Kidney glomerular epithelial cell (primary cell): ENCODE results near the gene DLG5.
A peak's percentile ranks its signal among the peaks of the same experiment; 100 is the strongest.

Source experiments
- DNase-seq: peaks from one replicate; lab custom pipeline; 2025; lab: John Stamatoyannopoulos, UW

The DLG5 gene, protein sequence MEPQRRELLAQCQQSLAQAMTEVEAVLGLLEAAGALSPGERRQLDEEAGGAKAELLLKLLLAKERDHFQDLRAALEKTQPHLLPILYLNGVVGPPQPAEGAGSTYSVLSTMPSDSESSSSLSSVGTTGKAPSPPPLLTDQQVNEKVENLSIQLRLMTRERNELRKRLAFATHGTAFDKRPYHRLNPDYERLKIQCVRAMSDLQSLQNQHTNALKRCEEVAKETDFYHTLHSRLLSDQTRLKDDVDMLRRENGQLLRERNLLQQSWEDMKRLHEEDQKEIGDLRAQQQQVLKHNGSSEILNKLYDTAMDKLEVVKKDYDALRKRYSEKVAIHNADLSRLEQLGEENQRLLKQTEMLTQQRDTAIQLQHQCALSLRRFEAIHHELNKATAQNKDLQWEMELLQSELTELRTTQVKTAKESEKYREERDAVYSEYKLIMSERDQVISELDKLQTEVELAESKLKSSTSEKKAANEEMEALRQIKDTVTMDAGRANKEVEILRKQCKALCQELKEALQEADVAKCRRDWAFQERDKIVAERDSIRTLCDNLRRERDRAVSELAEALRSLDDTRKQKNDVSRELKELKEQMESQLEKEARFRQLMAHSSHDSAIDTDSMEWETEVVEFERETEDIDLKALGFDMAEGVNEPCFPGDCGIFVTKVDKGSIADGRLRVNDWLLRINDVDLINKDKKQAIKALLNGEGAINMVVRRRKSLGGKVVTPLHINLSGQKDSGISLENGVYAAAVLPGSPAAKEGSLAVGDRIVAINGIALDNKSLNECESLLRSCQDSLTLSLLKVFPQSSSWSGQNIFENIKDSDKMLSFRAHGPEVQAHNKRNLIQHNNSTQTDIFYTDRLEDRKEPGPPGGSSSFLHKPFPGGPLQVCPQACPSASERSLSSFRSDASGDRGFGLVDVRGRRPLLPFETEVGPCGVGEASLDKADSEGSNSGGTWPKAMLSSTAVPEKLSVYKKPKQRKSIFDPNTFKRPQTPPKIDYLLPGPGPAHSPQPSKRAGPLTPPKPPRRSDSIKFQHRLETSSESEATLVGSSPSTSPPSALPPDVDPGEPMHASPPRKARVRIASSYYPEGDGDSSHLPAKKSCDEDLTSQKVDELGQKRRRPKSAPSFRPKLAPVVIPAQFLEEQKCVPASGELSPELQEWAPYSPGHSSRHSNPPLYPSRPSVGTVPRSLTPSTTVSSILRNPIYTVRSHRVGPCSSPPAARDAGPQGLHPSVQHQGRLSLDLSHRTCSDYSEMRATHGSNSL (N-terminal part only)

GRCh38 chr10:77926566-77927401 is at the start of gene DLG5:
TSS of gene DLG5 (minus strand) at chr10:77926755. CDS start at chr10:77926520, 235 bp downstream.
- no peak for DNase-seq

GRCh38 chr10:77975086-77975666 is 48.6 kb upstream of the DLG5 start:
- no peak for DNase-seq

DNA sequence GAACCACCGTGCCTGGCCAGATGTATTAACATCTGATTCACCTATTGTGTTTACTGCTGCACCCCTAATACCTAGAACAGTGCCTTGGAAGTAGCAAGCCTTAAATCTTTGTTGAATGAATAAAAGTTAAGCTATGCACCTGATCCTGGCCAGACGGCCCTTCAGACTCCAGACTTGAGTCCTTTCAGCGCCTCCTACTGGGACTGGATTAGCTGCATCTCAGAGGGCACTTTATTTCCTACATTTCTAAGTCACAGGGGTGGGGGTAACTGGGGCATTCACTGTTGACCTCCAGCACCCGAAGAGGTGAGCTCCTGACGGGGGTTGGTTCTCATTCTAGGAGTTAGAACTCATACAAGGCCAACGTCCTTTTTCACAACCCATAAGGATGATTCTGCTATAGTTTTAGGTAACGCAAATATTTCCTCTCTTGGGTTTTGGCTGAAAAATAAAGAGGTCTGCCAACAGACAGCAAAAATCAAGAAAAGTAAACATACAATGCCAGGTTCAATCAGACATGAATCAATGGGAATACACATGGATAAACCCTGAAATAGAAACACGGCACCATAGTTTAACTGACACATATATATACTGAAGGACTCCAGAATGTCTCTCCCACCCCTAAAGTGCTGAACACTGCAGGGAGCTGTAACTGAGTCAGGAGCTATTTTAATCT is 48.0 kb upstream of the DLG5 start:
- DNase-seq = peak; percentile 2

GRCh38 chr10:77973276-77973675 is 46.7 kb upstream of the DLG5 start:
- DNase-seq = no peak

- DNase-seq = no peak
These were observed 45.6 kb upstream of the DLG5 start for GRCh38 chr10:77972148-77972547.

DNA sequence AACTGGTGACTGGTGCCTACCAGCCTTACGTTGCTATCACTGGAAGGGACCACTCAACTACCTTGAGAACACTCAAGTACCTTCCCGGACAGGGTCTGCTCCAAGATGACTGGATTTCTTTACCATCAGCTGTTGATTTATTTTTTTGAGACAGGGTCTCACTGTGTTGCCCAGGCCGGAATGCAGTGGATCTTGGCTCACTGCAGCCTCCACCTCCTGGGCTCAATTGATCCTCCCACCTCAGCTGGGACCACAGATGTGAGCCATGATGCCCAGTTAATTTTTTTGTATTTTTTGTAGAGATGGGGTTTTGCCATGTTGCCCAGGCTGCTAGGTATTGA is 45.2 kb upstream of the DLG5 start:
- no peak for DNase-seq

- peak; percentile 6 for DNase-seq
These were observed 44.6 kb upstream of the DLG5 start for GRCh38 chr10:77970869-77971803.

GRCh38 chr10:77969114-77969513 is 42.6 kb upstream of the DLG5 start:
- DNase-seq = no peak

GRCh38 chr10:77967611-77968022 is 41.1 kb upstream of the DLG5 start:
- no peak for DNase-seq

DNA sequence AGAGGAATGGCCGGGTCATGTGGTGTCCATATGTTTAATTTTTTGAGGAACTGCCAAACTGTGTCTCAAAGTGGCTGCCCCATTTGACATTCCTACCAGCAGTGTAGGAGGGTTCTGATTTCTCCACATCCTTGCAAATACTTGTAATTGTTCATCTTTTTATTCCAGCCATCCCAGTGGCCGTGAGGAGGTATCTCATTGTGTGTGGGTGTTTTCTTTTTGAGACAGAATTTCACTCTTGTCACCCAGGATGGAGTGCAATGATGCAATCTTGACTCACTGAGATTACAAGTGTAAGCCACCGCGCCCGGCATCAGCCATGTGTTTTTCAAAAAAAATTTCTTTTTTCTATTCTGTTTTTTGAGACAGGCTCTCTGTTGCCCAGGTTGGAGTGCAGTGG is 38.7 kb upstream of the DLG5 start:
- DNase-seq = no peak

- DNase-seq = no peak
These were observed 38.3 kb upstream of the DLG5 start for GRCh38 chr10:77964811-77965210.

- DNase-seq = no peak
These were observed 37.3 kb upstream of the DLG5 start for GRCh38 chr10:77963901-77964300.

DNA sequence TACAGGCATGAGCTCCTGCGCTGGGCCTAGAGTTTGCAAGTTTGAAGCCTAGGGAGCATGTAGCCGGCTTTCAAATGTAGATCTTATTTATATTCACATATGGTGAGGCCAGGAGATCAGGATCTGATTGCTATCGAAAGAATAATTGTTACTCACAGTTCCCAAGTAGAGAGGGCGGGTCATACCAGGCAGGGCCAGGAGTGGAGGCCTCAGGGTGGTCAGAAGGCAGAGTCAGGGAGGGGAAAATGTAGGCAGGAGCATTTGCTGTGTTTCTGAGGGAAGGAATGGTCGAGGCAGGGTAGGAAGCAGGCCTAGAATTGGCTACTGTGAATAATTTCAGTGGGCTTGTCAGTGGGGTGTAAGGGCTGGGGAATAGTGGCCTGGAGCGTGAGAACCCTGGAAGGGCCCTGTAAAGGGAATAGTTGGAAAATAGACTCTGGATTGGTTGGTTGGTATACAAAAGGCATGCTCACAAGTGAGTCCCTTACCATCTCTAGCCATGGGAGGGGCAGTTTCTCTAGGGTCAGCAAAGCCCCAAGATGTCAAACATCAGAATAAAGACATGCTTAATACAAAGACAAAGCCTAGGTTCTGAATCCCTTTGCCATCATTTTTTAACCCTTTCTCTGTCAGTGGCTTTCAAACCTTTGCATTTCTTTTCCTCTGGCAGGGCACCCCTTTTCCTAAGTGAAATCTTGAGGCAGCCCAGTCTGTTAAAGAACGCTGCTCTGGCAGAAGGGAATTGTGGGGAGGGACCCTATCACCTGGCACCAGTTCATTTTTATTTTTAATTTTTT is 36.0 kb upstream of the DLG5 start:
- no peak for DNase-seq

- DNase-seq = no peak
These were observed 35.1 kb upstream of the DLG5 start for GRCh38 chr10:77961668-77962067.

DNA sequence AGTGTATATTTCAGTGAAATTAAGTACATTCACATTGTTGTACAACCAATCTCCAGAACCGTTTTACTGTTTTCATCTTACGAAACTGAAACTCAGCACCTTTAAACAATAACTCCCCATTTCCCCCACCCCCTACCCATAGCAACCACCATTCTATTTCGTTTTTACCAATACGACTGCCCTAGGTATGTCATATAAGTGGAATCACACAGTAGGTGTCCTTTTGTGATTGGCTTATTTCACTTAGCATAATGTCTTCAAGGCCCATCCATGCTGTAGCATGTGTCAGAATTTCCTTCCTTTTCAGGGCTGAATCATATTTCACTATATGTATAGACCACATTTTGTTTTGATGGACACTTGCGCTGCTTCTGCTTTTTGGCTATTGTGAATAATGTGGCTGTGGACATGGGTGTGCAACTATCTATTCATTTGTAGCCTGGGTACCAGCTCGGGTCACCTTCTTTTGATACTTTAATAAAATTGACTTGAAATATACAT is 34.3 kb upstream of the DLG5 start:
- DNase-seq = no peak

GRCh38 chr10:77959887-77960455 is 33.4 kb upstream of the DLG5 start:
- no peak for DNase-seq

DNA sequence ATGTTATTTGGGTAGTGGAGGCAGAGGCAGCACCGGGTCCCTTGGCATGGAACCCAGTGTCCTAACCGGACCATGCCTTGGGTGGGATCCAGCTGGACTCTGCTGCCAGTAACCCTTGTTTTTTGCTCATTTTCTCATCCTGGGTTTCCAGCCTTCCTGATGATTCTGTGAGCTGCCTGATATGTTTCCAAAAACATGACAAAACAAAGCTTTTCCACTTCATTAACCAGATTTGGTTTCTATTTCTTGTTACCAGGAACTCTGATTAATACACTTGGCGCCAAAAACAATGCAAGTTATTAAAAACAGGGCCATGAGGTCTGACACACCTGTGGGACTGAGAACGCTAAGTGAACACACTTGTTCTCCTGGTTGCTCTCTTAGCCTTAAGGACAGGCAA is 32.8 kb upstream of the DLG5 start:
- no peak for DNase-seq

- no peak for DNase-seq
These were observed 28.6 kb upstream of the DLG5 start for GRCh38 chr10:77955136-77955535.
